Effector memory CD8-positive, alpha-beta T cell (primary cell): ENCODE results near the gene TRPC3.

Source experiments
- ATAC-seq: fragments of 150-1000 bp; cut with Tn5 transposase; replicated peaks from 2 replicates; pipeline ENCODE4 v1.10.0; 2021; ENCODE audit warnings: mild to moderate bottlenecking, moderate library complexity
- DNase-seq, 3 experiments: peaks; one replicate each; pipeline ENCODE4 v3.0.0; 2021
- H3K27ac Mint-ChIP-seq, 2 donors: one replicate each; pipeline ENCODE4 v1.8.0; 2022; ENCODE audit warnings: mild to moderate bottlenecking in 2 of 2, mixed read lengths in 2 of 2, moderate library complexity in 2 of 2
- H3K27me3 Mint-ChIP-seq, 2 donors: one replicate each; pipeline ENCODE4 v1.8.0; 2022; ENCODE audit warnings: mixed read lengths in 2 of 2
- H3K36me3 Mint-ChIP-seq: one replicate; pipeline ENCODE4 v1.8.0; 2022; ENCODE audit warnings: mild to moderate bottlenecking, moderate library complexity, mixed read lengths; ENCODE audit not compliant: insufficient read depth
- H3K4me1 Mint-ChIP-seq, 2 donors: one replicate each; pipeline ENCODE4 v1.8.0; 2022; ENCODE audit warnings: low read depth in 2 of 2, mixed read lengths in 2 of 2
- H3K4me3 Mint-ChIP-seq, 2 donors: one replicate each; pipeline ENCODE4 v1.8.0; 2022; ENCODE audit warnings: mild to moderate bottlenecking in 2 of 2, mixed read lengths in 2 of 2, moderate library complexity in 2 of 2
- H3K9me3 Mint-ChIP-seq, 2 donors: one replicate each; pipeline ENCODE4 v1.8.0; 2022; ENCODE audit warnings: mixed read lengths in 2 of 2

Gene TRPC3

DNA sequence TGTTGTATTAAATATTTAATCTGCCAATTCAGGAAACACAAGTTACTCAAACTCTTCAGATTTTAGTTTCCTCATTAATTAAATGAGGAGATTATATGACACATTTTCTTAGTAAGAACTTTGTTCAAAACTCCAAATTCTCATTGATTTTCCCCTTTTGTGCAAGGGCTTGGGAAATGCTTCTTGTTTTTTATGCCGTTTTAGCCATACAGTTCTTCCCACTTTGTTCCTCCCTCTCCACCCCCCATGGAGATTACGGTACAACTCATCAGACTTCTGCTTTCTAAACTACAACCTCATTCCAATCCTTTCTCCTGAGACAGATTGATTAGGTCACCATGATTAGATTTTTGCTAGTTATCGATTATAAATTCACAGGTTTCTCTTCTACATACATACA, 70.7 kb downstream of the TRPC3 start:
- no peak overlapping the region for H3K27ac Mint-ChIP-seq
- ATAC-seq (no peak), DNase-seq (no peak)
- H3K9me3 Mint-ChIP-seq, result no peaks in the 10 kb centered on the region
- H3K4me1 Mint-ChIP-seq, result no peaks in the 10 kb centered on the region
- no peak overlapping the region for H3K4me3 Mint-ChIP-seq
- peaks cover 34 to 53% of the 10 kb centered on the region in 2 donors for H3K27me3 Mint-ChIP-seq
- H3K36me3 Mint-ChIP-seq, result no peaks in the 10 kb centered on the region

DNA sequence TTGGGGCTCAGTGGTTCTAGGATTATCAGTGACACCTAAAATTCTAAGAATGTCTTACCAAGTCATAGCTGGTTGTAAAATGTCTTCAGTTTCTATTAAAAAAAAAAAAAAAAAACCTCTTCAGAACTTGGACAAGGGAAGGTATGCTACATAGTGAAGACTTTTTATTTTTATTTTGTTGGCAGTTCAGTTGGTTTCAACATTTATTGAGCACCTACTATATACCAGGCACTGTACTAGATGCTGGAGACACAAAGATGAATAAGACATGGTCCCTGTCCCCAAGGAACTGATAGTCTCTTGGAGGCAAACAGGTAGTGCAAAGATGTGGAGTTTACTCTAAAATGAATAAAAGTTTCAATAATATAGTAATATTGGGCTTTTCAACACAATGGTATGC, 72.7 kb downstream of the TRPC3 start:
- Mint-ChIP-seq H3K4me1 (no peaks in the 10 kb centered on the region), H3K36me3 (no peaks in the 10 kb centered on the region), H3K27me3 (peaks cover 41 to 52% of the 10 kb centered on the region in 2 donors), H3K4me3 (no peak overlapping the region), H3K27ac (no peak overlapping the region), H3K9me3 (no peaks in the 10 kb centered on the region)
- no peak for DNase-seq
- ATAC-seq, result no peak

DNA sequence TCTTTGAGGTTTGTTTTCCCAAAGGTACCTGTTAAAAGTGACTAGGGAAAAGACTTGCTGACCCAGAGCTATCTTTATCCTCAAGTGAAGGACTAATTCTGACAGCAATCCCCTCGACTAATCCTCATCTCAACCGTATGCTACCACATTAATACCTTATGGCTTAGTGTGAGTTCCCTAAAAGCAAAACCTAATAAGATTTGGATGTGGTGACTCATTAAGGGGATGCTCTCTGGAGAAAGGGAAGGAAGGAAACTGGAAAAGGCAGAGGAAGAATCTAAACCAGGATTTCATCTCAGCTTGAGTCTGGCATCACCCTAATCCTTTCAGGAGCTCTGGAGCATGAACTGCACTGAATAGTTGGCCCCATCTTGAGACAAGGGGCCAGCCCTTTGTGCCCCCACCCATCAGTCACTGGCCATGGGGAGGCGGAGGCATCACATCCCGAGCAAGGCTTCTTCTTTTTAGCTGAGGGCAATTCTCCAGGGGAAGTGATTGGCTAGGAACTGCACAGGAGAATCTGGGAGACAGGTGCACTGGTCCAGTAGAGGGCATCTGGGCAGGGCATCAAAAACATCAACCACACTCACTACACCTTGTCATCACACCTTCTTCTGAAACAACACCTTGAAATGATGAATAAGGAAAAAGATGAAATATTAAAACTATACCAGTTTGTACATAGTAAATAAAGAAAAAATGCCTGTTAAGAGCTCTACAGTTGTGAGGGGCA, 74.7 kb downstream of the TRPC3 start:
- Mint-ChIP-seq H3K4me1 (no peaks in the 10 kb centered on the region), H3K4me3 (no peak overlapping the region), H3K36me3 (no peaks in the 10 kb centered on the region), H3K27ac (no peak overlapping the region), H3K27me3 (peaks cover 47 to 53% of the 10 kb centered on the region in 2 donors), H3K9me3 (no peaks in the 10 kb centered on the region)
- DNase-seq, result no peak
- ATAC-seq, result no peak

DNA sequence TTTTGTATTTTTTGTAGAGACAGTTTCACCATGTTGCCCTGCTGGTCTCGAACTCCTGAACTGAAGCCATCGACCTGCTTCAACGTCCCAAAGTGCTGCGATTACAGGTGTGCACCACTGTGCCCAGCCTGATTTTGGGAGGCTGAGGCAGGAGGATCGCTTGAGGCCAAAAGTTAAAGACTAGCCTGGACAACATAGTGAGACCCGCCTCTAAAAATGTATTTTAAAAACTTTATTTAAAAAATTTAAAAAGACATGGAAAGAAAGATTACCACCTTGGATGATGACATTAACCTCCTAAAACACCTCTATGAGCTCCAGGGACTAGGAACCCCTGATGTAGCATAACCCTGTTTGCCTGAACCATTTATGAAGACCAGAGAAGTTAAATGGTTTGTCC, 75.8 kb downstream of the TRPC3 start:
- H3K9me3 Mint-ChIP-seq, result no peaks in the 10 kb centered on the region
- peaks cover 41 to 48% of the 10 kb centered on the region in 2 donors for H3K27me3 Mint-ChIP-seq
- DNase-seq, result no peak
- no peak for ATAC-seq
- no peaks in the 10 kb centered on the region for H3K36me3 Mint-ChIP-seq
- H3K4me1 Mint-ChIP-seq, result peaks cover under 1% of the 10 kb centered on the region in 2 donors
- H3K27ac Mint-ChIP-seq, result no peak overlapping the region
- no peak overlapping the region for H3K4me3 Mint-ChIP-seq

GRCh38 chr4:121875652-121876051, 76.2 kb downstream of the TRPC3 start:
- Mint-ChIP-seq H3K36me3 (no peaks in the 10 kb centered on the region), H3K4me3 (no peak overlapping the region), H3K4me1 (peaks cover 4 to 5% of the 10 kb centered on the region in 2 donors), H3K27me3 (peaks cover 39 to 44% of the 10 kb centered on the region in 2 donors), H3K9me3 (no peaks in the 10 kb centered on the region), H3K27ac (no peak overlapping the region)
- DNase-seq (no peak), ATAC-seq (no peak)

GRCh38 chr4:121873604-121874003, 78.3 kb downstream of the TRPC3 start:
- no peak overlapping the region for H3K4me3 Mint-ChIP-seq
- no peak for DNase-seq

GRCh38 chr4:121869841-121870822, 81.7 kb downstream of the TRPC3 start, which contains the start of gene BBS7:
BBS7 (minus strand) TSS chr4:121870474; CDS start chr4:121870313, 161 bp downstream.
- Mint-ChIP-seq H3K9me3 (no peaks in the 10 kb centered on the region), H3K4me3 (peak within 1 kb of the TSS; percentile 94 to 98), H3K27ac (peak within 1 kb of the TSS; percentile 94 to 96), H3K27me3 (peaks cover 22 to 23% of the 10 kb centered on the region in 2 donors), H3K4me1 (peaks cover 11 to 17% of the 10 kb centered on the region in 2 donors), H3K36me3 (peaks cover 20% of the 10 kb centered on the region)
- peak; percentile 90 to 95 (median 94) for DNase-seq
- peak; percentile 96 for ATAC-seq

More at GRCh38 chr4:121873604-121874003, 78.3 kb downstream of the TRPC3 start:
- Mint-ChIP-seq H3K36me3 (peaks cover 12% of the 10 kb centered on the region), H3K4me1 (peaks cover 10 to 16% of the 10 kb centered on the region in 2 donors), H3K9me3 (no peaks in the 10 kb centered on the region), H3K27me3 (peaks cover 32 to 35% of the 10 kb centered on the region in 2 donors), H3K27ac (no peak overlapping the region)
- ATAC-seq, result no peak

DNA sequence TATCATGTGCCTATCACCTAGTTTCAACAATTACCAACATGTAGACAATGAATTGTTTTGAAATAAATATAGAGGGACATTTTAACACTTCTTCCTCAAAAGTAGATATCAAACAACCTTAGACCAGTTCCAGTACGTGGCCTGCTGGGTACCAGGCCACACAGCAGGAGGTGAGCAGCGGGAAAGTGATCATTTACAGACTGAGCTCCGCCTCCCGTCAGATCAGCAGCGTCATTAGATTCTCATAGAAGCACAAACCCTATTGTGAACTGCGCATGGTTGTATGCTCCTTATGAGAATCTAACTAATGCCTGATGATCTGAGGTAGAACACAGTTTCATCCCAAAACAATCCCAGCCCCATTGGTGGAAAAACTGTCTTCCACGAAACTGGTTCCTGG, 88.1 kb downstream of the TRPC3 start:
- Mint-ChIP-seq H3K27me3 (no peaks in the 10 kb centered on the region), H3K9me3 (no peaks in the 10 kb centered on the region), H3K4me1 (peaks cover 2 to 4% of the 10 kb centered on the region in 2 donors), H3K4me3 (no peak overlapping the region), H3K36me3 (peaks cover 27% of the 10 kb centered on the region), H3K27ac (no peak overlapping the region)
- no peak for ATAC-seq
- DNase-seq, result no peak

GRCh38 chr4:121861426-121861825, 90.4 kb downstream of the TRPC3 start:
- no peaks in the 10 kb centered on the region for H3K27me3 Mint-ChIP-seq
- no peaks in the 10 kb centered on the region for H3K9me3 Mint-ChIP-seq
- no peak for DNase-seq
- peaks cover 24% of the 10 kb centered on the region for H3K36me3 Mint-ChIP-seq
- H3K27ac Mint-ChIP-seq, result no peak overlapping the region
- H3K4me1 Mint-ChIP-seq, result peaks cover 0 to 4% of the 10 kb centered on the region in 2 donors
- no peak for ATAC-seq
- H3K4me3 Mint-ChIP-seq, result no peak overlapping the region

DNA sequence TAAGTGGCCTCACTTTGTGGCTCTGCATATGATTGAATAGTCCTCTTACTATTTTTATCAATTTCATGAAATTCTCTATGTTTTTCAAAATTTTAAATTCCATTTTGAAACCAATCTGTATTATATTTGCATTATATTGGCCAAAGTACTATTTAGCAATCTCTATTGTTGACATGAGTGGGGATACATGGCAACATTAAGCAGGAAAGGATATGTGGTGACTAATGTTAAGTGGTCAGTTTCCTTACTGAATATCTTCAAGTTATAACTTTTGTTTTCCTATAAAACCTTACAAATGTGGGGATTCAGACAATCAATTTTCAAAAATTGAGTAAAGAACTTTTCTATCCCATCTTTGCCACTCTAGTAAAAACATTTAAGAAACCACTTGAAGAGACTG, 91.7 kb downstream of the TRPC3 start:
- peaks cover 19% of the 10 kb centered on the region for H3K36me3 Mint-ChIP-seq
- peaks cover 0 to 2% of the 10 kb centered on the region in 2 donors for H3K4me1 Mint-ChIP-seq
- DNase-seq, result no peak
- H3K4me3 Mint-ChIP-seq, result no peak overlapping the region
- no peaks in the 10 kb centered on the region for H3K9me3 Mint-ChIP-seq
- ATAC-seq, result no peak
- H3K27ac Mint-ChIP-seq, result peak overlapping the region in 1 of 2 donors; percentile 46
- H3K27me3 Mint-ChIP-seq, result no peaks in the 10 kb centered on the region

DNA sequence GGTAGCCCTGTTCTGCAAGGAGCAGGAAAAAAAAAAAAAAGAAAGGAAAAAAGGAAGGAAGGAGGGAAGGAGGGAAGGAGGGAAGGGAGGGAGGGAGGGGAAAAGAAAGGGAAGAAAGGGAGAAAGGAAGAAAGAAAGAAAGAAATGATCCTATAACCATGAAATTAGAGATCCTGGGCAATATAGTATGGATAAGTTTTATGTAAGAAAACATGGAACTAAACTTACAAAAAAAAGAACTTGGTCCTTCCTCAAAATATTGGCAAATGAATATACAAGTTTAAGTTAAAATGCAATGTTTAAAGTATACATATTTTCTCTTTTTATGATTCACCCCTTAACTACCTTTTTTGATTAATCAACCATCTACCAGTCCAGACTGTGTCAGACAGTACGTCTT, 100.5 kb downstream of the TRPC3 start:
- peaks cover 25% of the 10 kb centered on the region for H3K36me3 Mint-ChIP-seq
- H3K27me3 Mint-ChIP-seq, result no peaks in the 10 kb centered on the region
- ATAC-seq, result no peak

GRCh38 chr4:121846662-121847061, 105.2 kb downstream of the TRPC3 start:
- H3K9me3 Mint-ChIP-seq, result no peaks in the 10 kb centered on the region
- no peaks in the 10 kb centered on the region for H3K27me3 Mint-ChIP-seq
- ATAC-seq (no peak), DNase-seq (no peak)
- no peak overlapping the region for H3K27ac Mint-ChIP-seq
- peaks cover 33% of the 10 kb centered on the region for H3K36me3 Mint-ChIP-seq
- no peaks in the 10 kb centered on the region for H3K4me1 Mint-ChIP-seq
- no peak overlapping the region for H3K4me3 Mint-ChIP-seq

More for the DNA sequence above, 100.5 kb downstream of the TRPC3 start:
- no peak for DNase-seq
- no peaks in the 10 kb centered on the region for H3K9me3 Mint-ChIP-seq
- H3K27ac Mint-ChIP-seq, result no peak overlapping the region
- no peak overlapping the region for H3K4me3 Mint-ChIP-seq
- H3K4me1 Mint-ChIP-seq, result no peaks in the 10 kb centered on the region

- Mint-ChIP-seq H3K4me3 (no peak overlapping the region), H3K36me3 (peaks cover 30% of the 10 kb centered on the region), H3K4me1 (no peaks in the 10 kb centered on the region), H3K27me3 (no peaks in the 10 kb centered on the region), H3K27ac (no peak overlapping the region), H3K9me3 (no peaks in the 10 kb centered on the region)
- no peak for DNase-seq
- ATAC-seq, result no peak
Measured at GRCh38 chr4:121842862-121843261, 109.0 kb downstream of the TRPC3 start.
